Activated CD4-positive, CD25-positive, alpha-beta regulatory T cell treated with anti-CD3 and anti-CD28 coated beads, Interleukin-2, amount 50 U/mL, for 24 hours (primary cell): ENCODE measurements around the gene PEPD.
"Not testable (repeated sequence)": the region's sequence is repeated elsewhere in the genome, so short reads cannot be mapped to it uniquely, and the experiment has no call there.

Experiments
- ATAC-seq, 2 donors: fragments of 150-1000 bp; cut with Tn5 transposase; one replicate each; pipeline ENCODE4 v1.10.0; 2021; ENCODE audit warnings: mild to moderate bottlenecking in 1 of 2, moderate library complexity in 1 of 2

PEPD gene

DNA sequence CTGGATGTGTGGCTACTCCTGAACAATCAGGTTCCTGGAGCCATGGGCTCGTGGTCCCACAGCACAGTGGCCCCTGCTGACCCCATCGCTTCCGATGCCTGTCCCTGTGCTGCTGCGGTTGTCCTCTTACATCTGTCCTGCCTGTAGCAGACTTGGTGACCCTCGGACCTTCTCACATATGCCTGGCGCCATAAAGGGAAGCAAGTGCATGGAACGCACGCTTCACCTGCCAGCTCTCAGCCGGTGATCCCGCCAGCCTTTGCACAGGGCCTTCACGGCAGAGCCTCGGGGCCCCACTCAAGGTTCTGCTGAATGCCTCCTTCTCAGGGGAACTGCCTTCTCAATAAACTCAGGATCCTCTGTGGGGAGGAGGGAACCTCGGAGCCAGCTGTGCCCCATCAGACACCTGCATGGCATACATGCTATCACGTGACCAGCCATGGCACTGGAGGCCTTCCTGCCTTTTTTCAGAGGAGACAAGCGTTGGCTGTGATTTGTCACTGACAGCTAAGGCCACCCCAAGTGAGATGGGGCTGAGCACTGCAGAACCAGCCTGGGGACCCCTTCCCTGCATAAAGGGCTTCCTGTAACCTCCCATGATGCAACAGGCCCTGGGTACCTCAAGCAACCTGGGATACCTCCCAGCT is 24.3 kb downstream of the PEPD start:
- no peak for ATAC-seq

DNA sequence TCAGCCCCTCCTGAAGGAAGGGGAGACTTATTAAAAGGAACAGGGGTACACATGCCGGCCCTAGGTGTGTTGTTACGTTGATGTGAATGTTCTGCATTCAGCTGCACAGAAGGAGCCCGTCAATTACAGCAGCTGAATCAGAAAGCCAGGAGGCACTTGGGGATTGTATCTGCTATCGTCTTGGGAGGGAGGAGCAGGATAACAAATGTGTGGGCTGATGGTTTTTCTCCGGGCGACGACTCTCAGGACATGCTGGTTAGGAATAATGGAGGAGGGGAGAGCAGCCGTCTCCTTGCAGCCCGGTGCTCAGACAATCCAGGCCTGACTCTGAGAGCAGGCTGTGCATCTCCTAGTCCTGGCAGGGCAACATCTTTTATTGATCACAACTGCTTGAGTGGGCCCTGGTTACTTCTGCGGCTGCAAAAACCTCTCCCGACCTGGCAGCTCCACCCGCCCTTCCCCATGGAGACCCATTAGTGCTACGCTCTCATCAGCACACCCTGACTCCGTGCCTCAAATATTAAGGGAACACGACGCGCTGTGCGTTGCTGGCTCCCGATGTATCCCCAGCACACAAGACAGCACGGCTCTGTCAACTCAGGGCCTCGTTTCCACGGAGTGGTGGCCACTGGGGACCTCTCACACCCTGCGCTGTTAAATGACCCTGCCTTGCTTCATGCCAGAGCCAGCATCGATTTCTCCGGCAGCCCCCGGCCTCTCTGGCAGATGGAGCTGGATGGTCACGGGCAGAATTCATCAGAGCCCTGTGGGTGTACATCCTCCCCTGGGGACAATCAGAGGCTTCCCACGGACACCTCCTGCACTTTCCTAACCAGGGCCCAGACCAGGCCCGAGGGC is 25.3 kb downstream of the PEPD start:
- no peak for ATAC-seq

DNA sequence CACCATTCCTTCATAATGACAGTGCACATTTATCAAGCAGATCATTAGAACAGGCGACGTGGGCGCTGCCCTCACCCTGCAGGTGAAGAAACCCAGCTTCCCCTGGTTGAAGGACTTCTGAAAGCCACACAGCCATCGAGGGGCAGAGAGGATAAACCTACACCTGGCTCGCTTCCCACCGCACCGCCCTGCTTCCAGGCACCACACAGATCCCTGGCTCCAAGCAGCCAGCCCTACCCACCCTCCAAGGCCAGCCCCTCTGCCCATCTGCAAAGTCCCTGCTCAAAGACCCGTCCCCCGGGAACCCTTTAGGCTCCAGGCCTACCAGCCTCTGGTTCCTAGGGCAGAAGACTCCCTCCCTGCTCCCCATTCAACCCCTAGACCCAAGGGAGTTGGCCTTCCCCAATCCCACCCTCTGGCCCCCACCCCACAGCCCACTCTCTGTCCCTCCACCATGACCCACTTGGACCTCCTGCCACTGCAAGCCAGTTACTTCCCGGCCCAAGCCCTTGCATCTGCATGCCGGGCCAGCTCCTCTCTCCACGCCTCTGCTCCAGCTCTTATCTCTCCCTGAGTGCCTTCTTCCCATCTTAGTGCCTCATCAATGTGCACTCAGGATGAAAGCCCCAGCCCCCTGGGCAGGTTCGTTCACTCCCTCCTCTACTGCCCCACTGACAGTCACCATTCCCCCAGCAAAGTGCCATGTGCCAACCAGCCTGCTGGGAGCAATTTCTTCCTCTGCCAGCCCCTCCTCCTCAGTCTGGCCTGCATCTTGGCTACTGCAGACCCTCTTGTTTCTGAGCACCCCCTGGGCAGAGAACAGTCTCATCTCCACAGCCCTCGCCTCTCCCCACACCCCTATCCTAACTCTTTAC is 28.0 kb downstream of the PEPD start:
- no peak for ATAC-seq

DNA sequence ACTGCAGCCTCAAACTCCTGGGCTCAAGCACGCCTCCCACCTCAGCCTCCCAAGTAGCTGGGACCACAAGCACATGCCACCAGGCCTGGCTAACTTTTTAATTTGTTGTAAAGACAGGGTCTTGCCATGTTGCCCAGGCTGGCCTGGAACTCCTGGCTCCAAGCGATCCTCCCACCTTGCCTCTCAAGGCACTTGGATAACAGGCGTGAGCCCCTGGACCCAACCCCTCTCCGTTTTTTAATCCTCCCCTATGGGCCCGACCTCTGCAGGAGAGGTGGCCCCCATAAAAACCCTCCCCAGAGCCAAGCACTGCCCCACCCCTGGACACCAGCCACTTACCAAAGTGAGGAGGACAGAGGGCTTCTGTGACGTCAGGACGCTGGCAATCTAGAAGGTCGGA is 28.6 kb downstream of the PEPD start:
- no peak for ATAC-seq

DNA sequence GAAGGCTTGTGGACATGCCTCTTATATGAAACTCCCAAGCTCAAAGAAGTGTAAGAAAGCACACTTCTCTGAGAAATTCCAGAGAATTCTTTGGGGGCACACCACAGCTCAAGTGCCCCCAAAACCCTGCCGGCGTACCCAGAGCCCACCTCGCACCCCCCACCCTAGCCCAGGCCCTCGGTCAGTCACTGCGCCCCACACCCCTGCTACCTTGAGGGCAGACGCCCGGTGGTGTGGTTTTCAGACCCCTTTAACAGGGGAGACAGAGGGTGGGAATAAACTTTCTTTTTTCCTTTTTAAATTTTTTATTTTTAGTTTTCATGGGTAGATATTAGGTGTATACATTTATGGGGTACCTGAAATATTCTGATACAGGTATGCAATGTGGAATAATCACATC is 29.5 kb downstream of the PEPD start:
- no peak for ATAC-seq

DNA sequence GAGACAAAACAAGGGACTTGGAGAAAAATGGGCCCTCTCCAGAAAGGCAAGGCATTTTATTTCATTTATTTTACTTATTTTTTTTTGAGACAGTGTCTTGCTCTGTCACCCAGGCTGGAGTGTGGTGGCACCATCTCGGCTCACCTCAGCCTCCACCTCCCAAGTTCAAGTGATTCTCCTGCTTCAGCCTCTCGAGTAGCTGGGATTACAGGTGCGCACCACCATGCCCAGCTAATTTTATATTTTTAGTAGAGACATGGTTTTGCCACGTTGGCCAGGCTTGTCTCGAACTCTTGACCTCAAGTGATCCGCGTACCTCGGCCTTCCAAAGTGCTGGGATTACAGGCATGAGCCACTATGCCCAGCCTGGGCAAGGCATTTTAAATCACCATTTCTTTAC is 31.0 kb downstream of the PEPD start:
- ATAC-seq = not testable (repeated sequence)

DNA sequence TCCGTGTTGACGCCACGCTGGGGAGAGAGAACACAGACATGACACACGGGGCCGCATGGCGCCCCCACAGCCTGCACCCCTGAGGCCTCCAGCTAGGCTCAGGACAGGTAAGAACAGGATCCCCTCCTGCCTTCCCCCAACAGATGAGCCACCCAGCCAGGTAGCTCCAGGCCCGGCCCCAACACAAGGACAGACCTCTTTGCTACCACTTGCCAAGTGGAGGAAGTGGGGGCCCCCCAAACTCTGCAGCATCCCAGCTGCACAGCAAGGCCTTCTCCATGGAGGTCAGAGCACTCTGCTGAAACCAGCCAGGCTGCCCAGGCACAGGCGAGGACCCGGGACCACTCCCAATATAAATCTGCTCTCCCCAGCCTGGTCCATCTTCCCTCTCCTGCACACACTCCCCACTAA is 31.5 kb downstream of the PEPD start:
- no peak for ATAC-seq

DNA sequence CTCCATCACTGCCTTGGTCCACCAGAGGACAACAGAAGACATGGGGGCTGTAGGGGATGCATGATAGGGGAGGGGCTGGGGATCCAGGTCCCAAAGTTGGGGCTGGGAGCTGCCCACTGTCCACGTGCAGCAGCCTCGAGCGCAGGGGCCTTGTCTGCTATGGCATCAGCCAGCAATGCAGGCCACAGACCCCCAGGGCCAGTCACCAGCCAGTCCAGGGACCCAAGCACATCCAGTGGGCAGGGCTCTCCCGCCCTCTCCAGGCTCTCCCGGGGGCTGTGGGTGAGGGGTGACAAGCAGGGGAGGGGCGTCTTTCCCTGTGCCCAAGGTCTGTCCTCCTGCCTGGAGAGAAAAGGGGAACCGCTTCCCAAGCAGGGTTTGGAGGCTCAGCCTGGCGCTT is 32.8 kb downstream of the PEPD start:
- ATAC-seq = no peak

DNA sequence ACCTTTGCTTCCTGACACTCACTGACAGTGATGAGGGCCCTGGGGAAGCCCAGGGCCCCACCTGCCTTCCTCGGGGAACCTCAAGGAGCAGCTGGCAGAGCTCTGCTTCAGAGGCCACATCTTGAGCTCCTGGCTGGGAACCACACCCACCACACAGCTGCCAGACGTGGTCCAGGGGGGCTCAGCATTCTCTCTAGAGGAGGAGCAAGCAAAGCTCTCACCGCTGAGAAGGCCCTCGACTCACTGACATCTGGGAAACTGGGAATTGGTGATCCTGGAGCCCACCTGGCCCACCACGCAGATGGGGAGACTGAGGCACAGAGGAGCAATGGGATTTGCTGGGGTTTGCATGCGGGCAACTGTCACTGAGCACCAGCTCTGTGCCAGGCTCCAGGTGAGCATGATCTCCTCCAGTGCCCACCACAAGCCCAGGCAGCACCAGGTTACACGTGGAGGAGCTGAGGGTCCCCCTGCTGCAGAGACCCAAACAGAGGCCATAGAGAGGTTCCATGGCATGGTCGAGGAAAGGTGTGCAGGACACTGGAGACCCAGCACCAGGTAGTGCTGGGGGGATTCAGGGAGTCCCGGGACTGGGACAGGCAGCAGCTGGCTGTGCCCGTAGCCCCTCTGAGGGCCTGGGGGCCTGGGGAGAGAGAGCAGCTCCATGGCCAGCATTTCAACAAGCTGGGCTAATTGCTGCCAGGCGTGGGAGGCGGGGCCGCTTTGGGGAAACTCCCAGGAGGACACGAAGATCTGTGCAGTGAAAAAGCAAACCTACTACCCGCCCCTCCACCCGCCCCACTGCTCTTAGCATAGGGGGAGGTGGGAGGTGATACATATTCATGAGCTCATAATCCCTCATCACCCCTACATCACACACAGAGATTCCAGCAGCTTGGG is 33.4 kb downstream of the PEPD start:
- no peak for ATAC-seq

DNA sequence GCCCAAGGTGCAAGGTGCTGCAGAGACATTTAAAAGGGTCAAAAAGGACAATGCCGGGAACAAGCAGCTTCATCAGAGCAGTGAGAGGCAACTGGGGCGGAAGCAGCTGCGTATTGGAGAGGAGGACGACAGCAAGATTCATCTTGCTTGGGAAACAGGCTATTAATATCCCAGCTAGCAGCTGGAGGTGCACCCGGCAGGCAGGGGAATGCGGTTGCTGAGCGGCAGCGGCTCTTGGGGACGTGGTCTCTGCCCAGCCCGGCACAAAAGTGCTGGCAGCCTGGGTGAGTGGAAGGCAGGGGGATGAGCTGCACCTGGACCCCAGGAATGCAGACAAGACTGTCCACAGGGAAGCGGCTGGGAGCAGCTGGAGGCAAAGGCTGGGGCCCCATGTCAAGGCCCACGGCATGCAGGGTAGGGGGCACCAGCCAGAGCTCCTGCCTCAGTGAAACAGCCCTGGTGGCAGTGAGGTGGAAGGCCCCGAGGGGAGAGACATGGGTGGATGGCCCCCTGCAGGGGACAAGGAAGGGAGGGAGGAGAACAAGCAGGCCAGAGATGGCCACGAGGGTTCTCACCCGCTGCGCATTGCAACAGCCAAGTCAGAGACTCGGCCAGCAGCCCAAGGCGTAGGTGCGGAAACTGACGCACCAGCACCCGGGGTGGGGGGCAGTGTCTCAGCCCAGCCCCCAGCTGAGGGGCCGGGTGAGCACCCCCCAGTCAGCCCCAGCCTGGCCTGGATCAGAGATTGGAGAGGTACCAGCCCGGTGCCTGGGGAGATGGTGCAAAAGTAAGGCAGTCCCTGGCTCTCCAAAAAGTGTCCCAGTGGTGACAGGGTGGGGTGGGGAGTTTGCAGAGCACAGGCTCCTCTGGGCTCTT is 34.4 kb downstream of the PEPD start:
- ATAC-seq = no peak

DNA sequence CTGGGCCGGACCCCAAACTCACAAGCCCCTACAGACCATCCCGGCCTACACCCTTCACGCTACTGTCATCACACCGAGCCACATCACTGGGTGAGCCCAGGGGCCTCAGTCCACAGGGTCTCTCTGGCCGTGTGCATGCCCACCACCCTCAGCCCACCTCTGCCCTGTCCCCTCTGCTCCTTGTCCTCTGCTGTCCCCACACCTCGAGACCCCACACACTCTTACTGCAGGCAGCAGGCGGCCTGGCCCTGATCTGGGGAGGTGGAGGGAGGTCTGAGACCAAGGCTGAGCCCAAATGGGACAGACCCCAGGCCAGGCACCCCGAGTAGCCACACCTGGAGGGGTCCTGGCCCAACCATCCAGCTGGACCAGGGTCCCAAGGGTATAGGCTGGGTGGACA is 35.2 kb downstream of the PEPD start:
- ATAC-seq = no peak

DNA sequence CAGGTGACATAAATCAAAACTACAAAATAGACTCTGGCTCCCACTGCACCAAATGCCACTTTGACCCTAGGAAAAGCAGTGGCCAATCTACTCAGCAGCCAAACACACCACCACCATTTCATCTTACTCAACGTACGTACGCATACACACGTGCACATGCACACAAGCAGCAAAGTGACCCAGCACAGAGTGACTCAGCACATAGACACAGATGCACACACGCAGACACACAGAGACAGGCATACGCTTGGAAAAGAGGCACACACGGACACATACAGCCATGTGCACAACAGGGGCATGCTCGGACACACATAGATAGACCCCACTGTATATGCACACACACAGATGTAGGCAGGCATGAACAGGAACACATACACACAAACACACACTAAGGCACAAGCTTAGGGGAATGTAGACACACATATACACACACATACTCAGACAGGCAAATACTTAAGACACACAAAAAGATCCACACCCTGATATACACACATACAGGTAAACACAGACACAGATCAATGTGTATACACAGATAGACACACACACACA is 37.3 kb downstream of the PEPD start:
- ATAC-seq = no peak

DNA sequence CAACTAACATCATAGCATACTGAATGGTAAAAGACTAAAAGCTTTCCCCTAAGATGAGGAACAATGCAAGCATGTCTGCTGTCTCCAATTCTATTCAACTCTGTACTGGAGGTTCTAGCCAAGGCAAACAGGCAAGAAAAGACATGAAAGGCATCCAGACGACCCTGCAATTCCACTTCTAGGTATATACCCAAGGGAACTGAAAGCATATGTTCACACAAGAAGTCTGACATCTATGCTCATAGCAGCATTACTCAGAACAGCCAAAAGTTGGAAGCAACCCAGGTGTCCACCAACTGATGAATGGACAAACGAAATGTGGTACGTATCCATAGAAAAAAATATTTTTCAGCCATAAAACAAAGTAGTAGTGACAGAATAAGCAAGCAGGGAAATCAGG is 39.1 kb downstream of the PEPD start:
- ATAC-seq = no peak

DNA sequence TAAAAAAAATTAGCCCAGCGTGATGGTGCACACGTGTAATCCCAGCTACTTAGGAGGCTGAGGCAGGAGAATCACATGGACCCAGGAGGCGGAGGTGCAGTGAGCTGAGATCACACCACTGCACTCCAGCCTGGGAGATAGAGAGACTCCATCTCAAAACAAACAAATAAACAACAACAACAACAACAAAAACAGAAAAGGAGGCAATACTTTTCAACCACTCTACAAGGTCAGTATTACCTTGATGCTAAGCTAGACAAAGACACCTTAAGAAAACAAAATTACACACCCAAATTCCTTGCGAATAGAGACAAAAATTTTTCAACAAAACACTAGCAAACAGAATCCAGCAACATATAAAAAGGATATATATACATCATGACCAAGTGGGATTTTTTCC is 39.7 kb downstream of the PEPD start:
- ATAC-seq = no peak

DNA sequence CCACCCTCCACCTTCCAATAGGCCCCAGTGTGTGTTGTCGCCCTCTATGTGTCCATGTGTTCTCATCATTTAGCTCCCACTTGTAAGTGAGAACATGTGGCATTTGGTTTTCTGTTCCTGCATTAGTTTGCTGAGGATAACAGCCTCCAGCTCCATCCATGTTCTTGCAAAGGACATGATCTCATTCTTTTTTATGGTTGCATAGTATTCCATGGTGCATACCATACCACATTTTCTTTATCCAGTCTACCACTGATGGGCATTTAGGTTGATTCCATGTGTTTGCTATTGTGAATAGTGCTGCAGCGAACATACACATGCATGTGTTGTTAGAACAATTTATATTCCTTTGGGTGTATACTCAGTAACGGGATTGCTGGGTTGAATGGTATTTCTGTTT is 42.0 kb downstream of the PEPD start:
- not testable (repeated sequence) for ATAC-seq

DNA sequence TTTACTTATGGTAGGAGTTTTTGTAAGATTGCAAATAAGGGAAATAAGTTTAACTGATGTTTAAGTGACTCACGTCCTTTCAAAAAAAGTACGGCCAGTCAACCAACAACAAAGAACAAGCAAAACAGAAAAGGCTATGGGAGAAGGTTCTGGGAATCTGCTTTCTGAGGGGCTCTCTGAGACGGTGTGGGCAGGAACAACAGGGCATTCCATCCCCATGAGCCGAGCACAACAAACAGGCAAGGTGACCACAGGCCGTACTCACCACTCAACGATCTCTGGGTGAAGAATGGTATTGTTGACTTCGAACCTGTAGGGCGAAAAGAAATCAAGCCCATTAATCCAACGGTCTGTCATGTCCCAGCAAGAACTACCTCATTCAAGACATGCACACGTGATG is 43.8 kb downstream of the PEPD start:
- ATAC-seq = no peak

DNA sequence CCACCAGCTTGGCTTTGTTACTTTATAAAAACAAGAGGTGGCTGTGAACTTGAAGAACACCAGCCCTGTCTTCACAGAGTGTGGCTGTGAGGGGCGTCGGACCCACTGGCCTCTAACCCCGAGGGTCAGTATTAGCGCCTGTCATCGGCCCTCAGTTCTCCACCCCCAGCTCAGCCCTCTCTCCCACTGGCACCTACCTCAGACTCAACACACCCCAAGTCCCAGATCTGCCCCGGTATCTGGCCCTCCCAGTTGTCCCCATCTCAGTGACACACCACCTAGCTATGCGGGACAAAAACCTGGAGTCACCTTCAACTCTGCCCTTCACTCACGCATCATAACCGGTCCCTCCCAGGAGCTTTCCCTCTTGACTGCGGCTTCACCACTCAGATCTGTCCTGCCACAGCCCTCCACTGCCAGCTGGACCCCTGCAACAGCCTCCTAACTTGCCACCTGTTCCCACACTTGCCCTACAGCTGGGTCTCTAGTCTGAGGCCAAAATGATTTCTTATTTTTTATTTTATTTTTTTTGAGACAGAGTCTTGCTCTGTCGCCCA is 45.4 kb downstream of the PEPD start:
- no peak for ATAC-seq

DNA sequence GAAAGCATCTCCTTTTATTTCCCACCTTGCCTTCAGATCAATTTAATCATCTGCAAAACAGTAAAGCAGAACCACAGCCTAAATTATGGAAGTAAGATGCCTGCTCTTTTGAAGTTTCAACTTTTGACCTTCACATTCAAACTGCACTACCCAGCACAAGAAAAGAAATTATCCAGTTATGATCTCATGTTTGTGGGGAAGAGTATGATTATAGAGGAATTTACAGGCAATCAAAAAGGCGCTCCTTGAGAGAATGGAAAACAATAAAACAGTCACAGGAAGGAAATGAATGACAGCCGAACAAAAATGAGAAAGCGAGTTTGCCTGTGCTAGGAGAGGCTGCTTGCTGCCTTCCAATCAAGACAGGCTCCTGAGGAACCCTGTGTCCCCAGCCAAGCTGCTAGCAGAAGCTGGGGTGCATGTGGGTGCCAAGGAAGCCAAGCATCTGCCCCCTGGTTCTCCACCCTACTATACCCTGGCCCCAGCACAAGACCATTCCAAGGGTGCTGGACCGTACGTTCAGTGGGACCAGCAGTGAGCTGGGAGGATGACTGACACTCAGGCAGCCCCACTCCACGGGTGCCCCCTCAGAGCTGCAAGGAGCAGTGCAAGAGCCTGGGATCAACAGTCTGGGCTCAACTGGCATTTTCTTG is 47.8 kb downstream of the PEPD start:
- no peak for ATAC-seq

DNA sequence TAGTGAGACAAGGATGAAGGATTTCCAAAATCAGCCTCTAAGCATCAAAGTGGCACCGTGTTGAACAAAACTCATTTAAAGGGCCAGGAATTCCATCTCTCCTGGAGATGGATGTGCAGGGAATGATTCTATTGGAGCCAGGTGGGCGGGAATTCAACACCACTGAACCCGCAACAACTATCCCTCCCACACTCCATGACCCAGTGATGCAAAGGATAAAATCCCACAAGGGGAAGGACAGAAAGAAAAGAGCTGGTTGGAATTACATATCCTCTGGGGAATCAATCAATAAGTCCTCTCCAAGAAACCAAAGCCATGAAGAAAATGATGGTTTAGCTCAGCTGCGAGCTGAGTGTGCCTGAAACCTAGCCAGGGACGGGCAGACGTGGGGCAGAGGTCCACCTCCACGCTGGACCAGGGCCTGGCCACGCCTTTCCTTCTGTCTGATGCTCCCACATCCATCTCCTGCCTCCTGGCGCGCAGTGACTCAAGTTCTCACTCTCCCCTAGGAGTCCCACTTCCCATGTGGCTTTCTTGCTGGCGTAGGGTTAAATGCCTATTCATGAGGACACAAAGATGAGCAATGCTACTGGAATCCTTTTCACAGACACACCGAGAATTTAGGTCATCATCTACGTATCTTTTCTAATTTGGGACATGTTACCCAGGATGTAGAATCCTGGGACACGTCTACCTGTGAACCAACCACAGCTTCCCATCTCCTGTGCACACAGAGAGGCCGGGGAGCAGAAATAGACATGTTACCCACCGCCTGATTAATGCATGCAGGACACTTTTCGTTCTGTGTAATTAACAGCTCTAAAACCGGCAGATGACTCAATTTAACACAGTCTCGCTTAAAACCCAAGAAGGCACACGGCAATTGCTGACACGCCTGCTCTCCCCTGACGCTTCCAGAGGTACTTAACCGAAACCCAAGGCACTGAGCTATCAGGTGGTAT is 48.6 kb downstream of the PEPD start:
- no peak for ATAC-seq
